ENCODE measurements around the gene MTHFD2L.
"Not testable (repeated sequence)": the region's sequence is repeated elsewhere in the genome, so short reads cannot be mapped to it uniquely, and the experiment has no call there.

Gene MTHFD2L

GRCh38 chr4:74314329-74314728, 156.4 kb downstream of the MTHFD2L start:
- DNase-seq: no peak

- DNase-seq: no peak
Observed at GRCh38 chr4:74314944-74315343, 157.0 kb downstream of the MTHFD2L start.

- no peak for DNase-seq
Observed at GRCh38 chr4:74315376-74315775, 157.5 kb downstream of the MTHFD2L start.

GRCh38 chr4:74316397-74316796, 158.5 kb downstream of the MTHFD2L start:
- no peak for DNase-seq

GRCh38 chr4:74317616-74318246, 159.8 kb downstream of the MTHFD2L start:
- no peak for DNase-seq

GRCh38 chr4:74318276-74318675, 160.4 kb downstream of the MTHFD2L start:
- DNase-seq: no peak

GRCh38 chr4:74319470-74319869, 161.6 kb downstream of the MTHFD2L start:
- no peak for DNase-seq

GRCh38 chr4:74320559-74321118, 162.7 kb downstream of the MTHFD2L start:
- peak; percentile 32 for DNase-seq

- no peak for DNase-seq
Observed at GRCh38 chr4:74322301-74322700, 164.4 kb downstream of the MTHFD2L start.

- no peak for DNase-seq
Observed at GRCh38 chr4:74323663-74324062, 165.7 kb downstream of the MTHFD2L start.

GRCh38 chr4:74324262-74324661, 166.3 kb downstream of the MTHFD2L start:
- DNase-seq: no peak

GRCh38 chr4:74325886-74326285, 168.0 kb downstream of the MTHFD2L start:
- no peak for DNase-seq

GRCh38 chr4:74327762-74328161, 169.8 kb downstream of the MTHFD2L start:
- no peak for DNase-seq

- DNase-seq: no peak
Observed at GRCh38 chr4:74328501-74328900, 170.6 kb downstream of the MTHFD2L start.

GRCh38 chr4:74329307-74329706, 171.4 kb downstream of the MTHFD2L start:
- no peak for DNase-seq

- DNase-seq: no peak
Observed at GRCh38 chr4:74330295-74330750, 172.4 kb downstream of the MTHFD2L start.

GRCh38 chr4:74331252-74331651, 173.3 kb downstream of the MTHFD2L start:
- DNase-seq: no peak

GRCh38 chr4:74331944-74332343, 174.0 kb downstream of the MTHFD2L start:
- no peak for DNase-seq

GRCh38 chr4:74334636-74335035, 176.7 kb downstream of the MTHFD2L start:
- DNase-seq: no peak

- DNase-seq: no peak
Observed at GRCh38 chr4:74335341-74336021, 177.6 kb downstream of the MTHFD2L start.

GRCh38 chr4:74338792-74339333, 180.9 kb downstream of the MTHFD2L start:
- no peak for DNase-seq

- no peak for DNase-seq
Observed at GRCh38 chr4:74339501-74339900, 181.6 kb downstream of the MTHFD2L start.

- DNase-seq: not testable (repeated sequence)
Observed at GRCh38 chr4:74340421-74340820, 182.5 kb downstream of the MTHFD2L start.

- DNase-seq: no peak
Observed at GRCh38 chr4:74344031-74344430, 186.1 kb downstream of the MTHFD2L start.
